ENCODE data around the gene KANSL1L.

DNA sequence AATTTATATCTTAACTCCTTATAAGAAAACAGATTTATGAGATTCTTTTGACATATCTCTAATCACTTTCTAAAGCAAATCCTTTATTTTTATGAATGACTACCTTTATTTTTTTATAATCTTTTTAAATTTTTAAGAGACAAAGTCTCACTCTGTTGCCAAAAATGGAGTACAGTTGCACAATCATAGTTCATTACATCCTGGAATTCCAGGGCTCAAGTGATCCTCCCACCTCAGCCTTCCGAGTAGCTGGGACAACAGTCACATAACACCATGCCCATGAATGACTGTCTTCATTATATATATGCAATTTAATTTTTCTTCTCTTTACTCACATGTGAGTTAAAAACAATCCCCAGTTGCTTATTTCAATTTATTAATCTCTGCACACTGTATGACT is 32.3 kb upstream of the KANSL1L start:
- TF ChIP-seq CTCF (IDR thresholded peaks at IDR 0.05) (no peak), POLR2A (IDR thresholded peaks at IDR 0.05) (no peak)
